Panc1 (cell line): Measurements from ENCODE around the gene BTBD3. TPM values are rescaled to one million over a fixed set of nuclear protein-coding genes. Genes with fewer than 3 reads are reported as not detected.

Experiments
- ATAC-seq: fragments of 200-7000 bp; cut with Tn5 transposase; 2 replicates; pipeline ENCODE4 v1.9.1; 2020; ENCODE audit warnings: mild to moderate bottlenecking, moderate library complexity
- BruUV-seq: library from RNA; stranded (reverse); fragments of 400-500 nt; replicated peaks from 2 replicates; lab custom pipeline; 2021; lab: Mats Ljungman, UMichigan
- CTCF ChIA-PET: fragments of 300-600 bp; sonication (Branson Sonifier 250); formaldehyde crosslinking; loops from one replicate; lab custom pipeline; 2022; ENCODE audit warnings: antibody characterized with exemption; lab: Charles Lee
- POLR2A ChIA-PET: fragments of 300-600 bp; sonication (Branson Sonifier 250); formaldehyde crosslinking; loops from one replicate; lab custom pipeline; 2022; ENCODE audit warnings: antibody characterized with exemption; lab: Charles Lee
- DNase-seq: peaks from one replicate; pipeline ENCODE4 v3.0.0-alpha.2; 2010; ENCODE audit warnings: low read depth, low spot score
- H3K27ac ChIP-seq: 2 replicates; pipeline ENCODE4 v1.5.1; 2011; ENCODE audit warnings: mild to moderate bottlenecking, low read length, inconsistent platforms
- H3K27me3 ChIP-seq: fragments of 200-500 bp; sonication (Bioruptor generic); 2 replicates; pipeline ENCODE4 v1.6.0; 2014; ENCODE audit warnings: low read length, inconsistent platforms; ENCODE audit not compliant: control insufficient read depth, insufficient read depth
- H3K36me3 ChIP-seq: fragments of 200-500 bp; sonication (Bioruptor generic); 2 replicates; pipeline ENCODE4 v1.5.1; 2014; ENCODE audit warnings: inconsistent platforms, mild to moderate bottlenecking, low read length, moderate library complexity; ENCODE audit not compliant: control insufficient read depth, insufficient read depth
- H3K4me1 ChIP-seq: 2 replicates; pipeline ENCODE4 v1.5.1; 2011; ENCODE audit warnings: inconsistent platforms, mild to moderate bottlenecking, low read length, moderate library complexity; ENCODE audit not compliant: control insufficient read depth, insufficient read depth
- H3K4me3 ChIP-seq, 2 experiments: 2 replicates each; pipeline ENCODE4 v1.5.1; 2011 to 2012; ENCODE audit warnings: low read depth in 2 of 2, low read length in 2 of 2, mild to moderate bottlenecking in 2 of 2, inconsistent platforms in 1 of 2, moderate library complexity in 1 of 2
- H3K9me3 ChIP-seq: fragments of 200-500 bp; sonication (Bioruptor generic); 2 replicates; pipeline ENCODE4 v1.5.1; 2014; ENCODE audit warnings: low read depth, mild to moderate bottlenecking, inconsistent platforms, low read length, moderate library complexity; ENCODE audit not compliant: control insufficient read depth, insufficient read depth
- POLR2AphosphoS5 ChIP-seq: IDR thresholded peaks from 2 replicates; pipeline ENCODE4 v1.6.1; 2012; ENCODE audit warnings: mild to moderate bottlenecking, low read depth, low read length, moderate library complexity
- SIN3A ChIP-seq: IDR thresholded peaks from 2 replicates; pipeline ENCODE4 v1.6.1; 2012; ENCODE audit warnings: low read depth, mild to moderate bottlenecking, low read length, moderate library complexity, borderline replicate concordance; ENCODE audit not compliant: insufficient read depth
- TCF7L2 ChIP-seq: IDR thresholded peaks from 2 replicates; pipeline ENCODE4 v1.6.1; 2011; ENCODE audit warnings: mild to moderate bottlenecking, low read depth, low read length, inconsistent platforms
- in situ Hi-C: cut with HindIII; loops from 2 replicates; pipeline ENCODE4 v1.10.0; 2016; ENCODE audit warnings: low sequenced_read_pairs, low pct_unique_long_range_greater_than_20kb
- intact Hi-C: fragments of 100-400 bp; cut with micrococcal nuclease; formaldehyde crosslinking; loops from one replicate; pipeline ENCODE4 v1.10.0; 2022; ENCODE audit not compliant: unreplicated experiment
- total RNA-seq: library from RNA; stranded (reverse); gene quantifications from one replicate; pipeline ENCODE4 v1.2.1, GENCODE V29; 2021; ENCODE audit not compliant: unreplicated experiment
- TF ChIP-seq, protein P1 (sequence below), 2 experiments: IDR thresholded peaks; 2 replicates each; pipeline ENCODE4 v1.6.1; 2011 to 2012; ENCODE audit warnings: low read depth in 2 of 2, control low read depth in 1 of 2, low read length in 1 of 2, mild to moderate bottlenecking in 1 of 2, moderate library complexity in 1 of 2; ENCODE audit not compliant: insufficient read depth in 1 of 2
- TF ChIP-seq, protein P2 (sequence below): fragments of 450-650 bp; IDR thresholded peaks from 2 replicates; pipeline ENCODE4 v1.5.1; 2017; ENCODE audit warnings: mild to moderate bottlenecking

BTBD3 gene
- total RNA-seq, 1 experiment from 2014 or later = 27.6 TPM

DNA sequence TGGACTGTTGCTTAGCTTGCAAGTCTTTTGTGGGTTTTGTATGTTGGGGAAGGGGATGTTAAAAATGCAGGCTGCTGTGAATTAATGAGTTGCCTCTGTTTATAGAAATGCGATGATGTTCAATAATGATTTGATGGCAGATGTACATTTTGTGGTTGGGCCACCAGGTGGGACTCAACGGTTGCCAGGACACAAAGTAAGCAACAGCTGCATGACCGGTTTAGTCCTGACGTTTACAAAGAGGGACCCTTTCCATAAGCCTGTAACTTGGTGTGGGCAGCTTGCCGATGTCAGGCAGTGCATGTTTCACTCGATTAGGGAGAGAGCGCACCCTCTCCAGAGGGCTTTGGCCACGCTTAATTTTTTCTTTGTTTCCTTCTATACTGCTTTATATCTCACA lies 1.3 kb downstream of the BTBD3 start:
- DNase-seq = no peak
- ChIA-PET POLR2A (no interaction called here), CTCF (no interaction called here)
- BruUV-seq = no TSS peak
- Histone ChIP-seq H3K4me1 (peaks cover 8% of the 10 kb centered on the region; the same call in 1 of the 2 replicates), H3K9me3 (no peaks in the 10 kb centered on the region), H3K36me3 (peaks cover 2% of the 10 kb centered on the region; the same call in 1 of the 2 replicates), H3K27me3 (no peaks in the 10 kb centered on the region), H3K4me3 (no peak overlapping the region), H3K27ac (no peak overlapping the region)
- in situ Hi-C loops = no loop called here
- no peak for ATAC-seq
- TF ChIP-seq POLR2AphosphoS5 (no peak), TCF7L2 (no peak), SIN3A (no peak)
- TF ChIP-seq, protein P1, sequence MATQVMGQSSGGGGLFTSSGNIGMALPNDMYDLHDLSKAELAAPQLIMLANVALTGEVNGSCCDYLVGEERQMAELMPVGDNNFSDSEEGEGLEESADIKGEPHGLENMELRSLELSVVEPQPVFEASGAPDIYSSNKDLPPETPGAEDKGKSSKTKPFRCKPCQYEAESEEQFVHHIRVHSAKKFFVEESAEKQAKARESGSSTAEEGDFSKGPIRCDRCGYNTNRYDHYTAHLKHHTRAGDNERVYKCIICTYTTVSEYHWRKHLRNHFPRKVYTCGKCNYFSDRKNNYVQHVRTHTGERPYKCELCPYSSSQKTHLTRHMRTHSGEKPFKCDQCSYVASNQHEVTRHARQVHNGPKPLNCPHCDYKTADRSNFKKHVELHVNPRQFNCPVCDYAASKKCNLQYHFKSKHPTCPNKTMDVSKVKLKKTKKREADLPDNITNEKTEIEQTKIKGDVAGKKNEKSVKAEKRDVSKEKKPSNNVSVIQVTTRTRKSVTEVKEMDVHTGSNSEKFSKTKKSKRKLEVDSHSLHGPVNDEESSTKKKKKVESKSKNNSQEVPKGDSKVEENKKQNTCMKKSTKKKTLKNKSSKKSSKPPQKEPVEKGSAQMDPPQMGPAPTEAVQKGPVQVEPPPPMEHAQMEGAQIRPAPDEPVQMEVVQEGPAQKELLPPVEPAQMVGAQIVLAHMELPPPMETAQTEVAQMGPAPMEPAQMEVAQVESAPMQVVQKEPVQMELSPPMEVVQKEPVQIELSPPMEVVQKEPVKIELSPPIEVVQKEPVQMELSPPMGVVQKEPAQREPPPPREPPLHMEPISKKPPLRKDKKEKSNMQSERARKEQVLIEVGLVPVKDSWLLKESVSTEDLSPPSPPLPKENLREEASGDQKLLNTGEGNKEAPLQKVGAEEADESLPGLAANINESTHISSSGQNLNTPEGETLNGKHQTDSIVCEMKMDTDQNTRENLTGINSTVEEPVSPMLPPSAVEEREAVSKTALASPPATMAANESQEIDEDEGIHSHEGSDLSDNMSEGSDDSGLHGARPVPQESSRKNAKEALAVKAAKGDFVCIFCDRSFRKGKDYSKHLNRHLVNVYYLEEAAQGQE (IDR thresholded peaks at IDR 0.05; ENCODE audit: insufficient read depth in 1 of 2, low read depth in 2 of 2, low read length in 1 of 2) = no peak
- TF ChIP-seq, protein P2, sequence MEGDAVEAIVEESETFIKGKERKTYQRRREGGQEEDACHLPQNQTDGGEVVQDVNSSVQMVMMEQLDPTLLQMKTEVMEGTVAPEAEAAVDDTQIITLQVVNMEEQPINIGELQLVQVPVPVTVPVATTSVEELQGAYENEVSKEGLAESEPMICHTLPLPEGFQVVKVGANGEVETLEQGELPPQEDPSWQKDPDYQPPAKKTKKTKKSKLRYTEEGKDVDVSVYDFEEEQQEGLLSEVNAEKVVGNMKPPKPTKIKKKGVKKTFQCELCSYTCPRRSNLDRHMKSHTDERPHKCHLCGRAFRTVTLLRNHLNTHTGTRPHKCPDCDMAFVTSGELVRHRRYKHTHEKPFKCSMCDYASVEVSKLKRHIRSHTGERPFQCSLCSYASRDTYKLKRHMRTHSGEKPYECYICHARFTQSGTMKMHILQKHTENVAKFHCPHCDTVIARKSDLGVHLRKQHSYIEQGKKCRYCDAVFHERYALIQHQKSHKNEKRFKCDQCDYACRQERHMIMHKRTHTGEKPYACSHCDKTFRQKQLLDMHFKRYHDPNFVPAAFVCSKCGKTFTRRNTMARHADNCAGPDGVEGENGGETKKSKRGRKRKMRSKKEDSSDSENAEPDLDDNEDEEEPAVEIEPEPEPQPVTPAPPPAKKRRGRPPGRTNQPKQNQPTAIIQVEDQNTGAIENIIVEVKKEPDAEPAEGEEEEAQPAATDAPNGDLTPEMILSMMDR = no peak
- intact Hi-C loops = no loop called here

DNA sequence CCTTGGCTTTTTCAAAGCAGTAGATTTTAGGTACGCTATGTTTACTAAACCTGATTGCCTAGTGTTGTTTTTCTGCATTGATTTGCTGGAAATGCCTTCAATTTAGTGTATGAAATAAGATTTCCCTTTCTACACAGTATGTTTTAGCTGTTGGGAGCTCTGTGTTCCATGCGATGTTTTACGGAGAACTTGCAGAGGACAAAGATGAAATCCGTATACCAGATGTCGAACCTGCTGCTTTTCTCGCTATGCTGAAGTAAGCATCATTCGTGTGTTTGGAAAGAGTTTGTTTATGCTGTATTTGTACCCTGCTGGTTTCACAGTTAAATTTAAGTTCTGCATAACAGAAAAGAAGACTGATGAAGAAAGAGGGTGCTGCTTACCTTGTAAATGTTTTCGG lies 1.9 kb downstream of the BTBD3 start:
- no peak for ATAC-seq
- no peak for DNase-seq
- H3K4me3 ChIP-seq = no peak overlapping the region
- peaks cover 8% of the 10 kb centered on the region; the same call in 1 of the 2 replicates for H3K4me1 ChIP-seq
- no peaks in the 10 kb centered on the region for H3K9me3 ChIP-seq
- no TSS peak for BruUV-seq
- in situ Hi-C loops = no loop called here
- ChIA-PET POLR2A (no interaction called here), CTCF (no interaction called here)
- no peak overlapping the region for H3K27ac ChIP-seq
- peaks cover 2% of the 10 kb centered on the region; the same call in 1 of the 2 replicates for H3K36me3 ChIP-seq
- no peaks in the 10 kb centered on the region for H3K27me3 ChIP-seq
- intact Hi-C loops = no loop called here
- TF ChIP-seq TCF7L2 (no peak), SIN3A (no peak), POLR2AphosphoS5 (no peak)
- TF ChIP-seq, protein P1 (IDR thresholded peaks at IDR 0.05; ENCODE audit: insufficient read depth in 1 of 2, low read depth in 2 of 2, low read length in 1 of 2) = no peak
- TF ChIP-seq, protein P2 = no peak
